ENCODE measurements around the gene ZDHHC11B.
"Not testable (repeated sequence)": the region's sequence is repeated elsewhere in the genome, so short reads cannot be mapped to it uniquely, and the experiment has no call there.

DNA sequence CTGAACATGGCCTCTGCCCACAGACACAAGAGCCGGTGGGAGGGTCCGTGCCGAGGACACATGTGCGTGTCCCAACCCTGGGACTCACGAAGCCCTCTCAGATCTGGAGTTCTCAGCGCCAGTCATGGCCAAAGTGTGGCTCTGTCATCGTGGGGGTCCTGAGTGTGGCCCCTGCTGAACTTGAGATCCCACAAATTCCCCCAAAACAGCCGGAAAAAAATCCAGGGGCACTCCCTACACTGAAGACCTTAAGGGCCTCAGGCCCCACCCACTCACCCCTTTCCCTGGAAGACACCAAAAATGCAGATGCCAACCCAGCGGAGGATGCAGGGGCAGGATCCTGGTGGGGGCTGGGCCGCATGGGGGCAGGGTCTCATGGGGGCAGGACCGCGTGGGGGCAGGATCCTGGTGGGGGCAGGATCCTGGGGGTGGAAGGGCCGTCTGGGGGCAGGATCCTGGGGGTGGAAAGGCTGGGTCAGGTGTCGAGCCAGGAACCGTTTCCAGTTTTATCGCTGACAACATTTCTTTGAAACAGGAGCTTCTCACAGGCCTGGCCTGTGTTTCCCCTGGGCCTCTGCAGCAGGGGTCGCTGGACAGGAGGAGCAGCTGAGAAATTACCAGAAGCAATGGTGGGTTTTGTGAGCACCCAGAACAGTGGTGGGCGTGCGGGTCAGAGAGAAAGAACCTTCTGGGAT, 13.3 kb downstream of the ZDHHC11B start:
- not testable (repeated sequence) for TF ChIP-seq POLR2A, CTCF (IDR thresholded peaks at IDR 0.05)
